ENCODE measurements around the gene HOXA13. TPM values are rescaled to one million over a fixed set of nuclear protein-coding genes. Genes with fewer than 3 reads are reported as not detected.

The HOXA13 gene
- total RNA-seq, 1 donor from 2014 or later, result not detected

DNA sequence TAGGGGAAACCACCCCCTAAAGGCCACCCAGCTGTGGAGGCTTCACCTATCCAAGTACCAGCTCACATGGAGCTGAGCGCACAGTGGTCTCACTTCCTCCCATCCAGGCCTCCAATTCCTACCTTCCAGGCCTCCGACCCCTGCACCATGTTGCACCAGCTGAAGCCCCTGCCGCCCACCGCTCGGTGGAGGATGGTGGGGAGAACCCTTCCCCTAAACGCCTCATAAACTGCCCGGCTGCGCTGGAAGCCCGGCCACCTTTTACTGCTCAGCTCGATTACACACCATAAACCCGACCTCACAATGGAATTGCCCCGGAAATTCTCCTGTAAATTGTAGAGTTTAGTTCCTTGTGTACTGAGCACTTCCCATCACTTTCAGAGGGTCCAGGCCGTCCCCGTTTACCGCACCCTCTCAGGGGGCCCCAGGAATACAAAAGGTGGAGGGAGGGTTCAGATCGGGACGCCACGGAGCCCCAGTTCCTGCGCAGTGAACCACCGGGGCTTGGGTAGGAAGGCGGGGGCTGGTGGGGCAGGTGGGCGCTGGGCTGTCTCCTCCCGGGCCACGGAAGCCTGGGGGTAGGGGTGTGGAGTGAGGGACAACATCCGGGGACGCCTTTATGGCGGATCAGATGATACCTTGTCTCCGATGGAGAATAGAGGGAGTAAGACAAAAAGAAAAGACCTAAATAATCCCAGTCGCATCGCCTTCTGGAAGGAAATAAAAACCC is 42.0 kb downstream of the HOXA13 start:
- intact Hi-C loops (cut with DNase I), result no loop called here
- DNase-seq (ENCODE audit: missing footprints) (peak; percentile 35), ATAC-seq (no peak)

DNA sequence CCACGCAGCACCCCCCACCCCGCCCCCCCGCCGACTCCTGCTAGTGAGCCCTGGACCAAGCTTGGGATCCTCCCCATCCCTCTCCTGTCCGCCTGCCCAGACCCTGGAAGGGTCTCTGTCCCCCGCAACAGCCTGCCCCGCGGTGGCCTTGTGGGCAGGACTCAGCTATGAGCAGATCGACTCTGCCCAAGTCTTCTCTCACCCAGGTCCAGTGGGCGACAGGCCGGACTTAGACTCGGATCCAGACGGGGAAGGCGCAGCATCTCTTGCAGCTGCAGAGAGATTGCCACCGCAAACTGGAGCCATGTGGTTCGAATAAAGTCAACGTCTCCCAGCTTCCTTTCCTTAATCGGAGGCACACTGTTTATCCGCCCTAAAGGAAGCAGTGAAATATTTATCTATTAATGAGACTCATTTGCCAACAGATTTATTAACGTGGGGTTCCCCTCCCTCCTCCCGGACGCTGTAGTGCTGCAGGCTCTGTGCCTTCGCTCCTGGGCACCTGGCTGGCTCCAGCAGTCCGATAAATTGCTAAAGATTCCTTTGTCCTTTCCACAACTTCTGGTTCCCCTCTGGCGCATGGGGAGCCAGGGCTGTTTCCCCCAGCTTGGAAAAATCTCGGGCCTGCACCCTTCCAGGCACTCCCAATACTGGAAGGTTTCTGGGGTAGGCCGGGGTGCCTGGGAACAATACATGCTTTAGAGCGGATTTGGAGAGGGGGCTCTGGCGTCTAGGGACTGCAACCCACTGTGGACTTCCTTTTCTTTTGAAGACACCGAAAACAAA is 42.8 kb downstream of the HOXA13 start:
- ATAC-seq, result no peak
- intact Hi-C loops (cut with DNase I), result no loop called here
- peak; percentile 11 for DNase-seq (ENCODE audit: missing footprints)

DNA sequence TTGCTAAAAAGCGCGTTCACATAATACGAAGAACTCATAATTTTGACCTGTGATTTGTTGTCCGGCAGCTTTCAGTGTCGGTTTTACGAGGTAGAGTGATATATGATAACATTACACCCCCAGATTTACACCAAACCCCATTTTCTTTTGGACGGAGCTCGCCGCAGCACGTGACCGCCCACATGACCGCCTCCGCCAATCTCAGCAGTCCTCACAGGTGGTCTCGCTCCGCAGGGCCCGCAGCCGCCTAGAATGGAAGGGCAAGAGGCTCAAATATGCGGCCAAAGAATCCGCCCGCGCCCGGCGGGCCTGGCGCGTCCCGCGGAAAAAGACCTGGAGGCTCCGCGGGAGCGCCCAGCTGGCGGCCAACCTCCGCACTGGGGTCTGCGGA is 43.4 kb downstream of the HOXA13 start, which contains the start of gene HOXA7:
TSS of gene HOXA7 (minus strand) at position 168 of the 391 bp plus-strand sequence. CDS start at position 38, 130 bp downstream.
- no peak for DNase-seq (ENCODE audit: missing footprints)
- ATAC-seq, result no peak
- intact Hi-C loops (cut with DNase I), result no loop called here

DNA sequence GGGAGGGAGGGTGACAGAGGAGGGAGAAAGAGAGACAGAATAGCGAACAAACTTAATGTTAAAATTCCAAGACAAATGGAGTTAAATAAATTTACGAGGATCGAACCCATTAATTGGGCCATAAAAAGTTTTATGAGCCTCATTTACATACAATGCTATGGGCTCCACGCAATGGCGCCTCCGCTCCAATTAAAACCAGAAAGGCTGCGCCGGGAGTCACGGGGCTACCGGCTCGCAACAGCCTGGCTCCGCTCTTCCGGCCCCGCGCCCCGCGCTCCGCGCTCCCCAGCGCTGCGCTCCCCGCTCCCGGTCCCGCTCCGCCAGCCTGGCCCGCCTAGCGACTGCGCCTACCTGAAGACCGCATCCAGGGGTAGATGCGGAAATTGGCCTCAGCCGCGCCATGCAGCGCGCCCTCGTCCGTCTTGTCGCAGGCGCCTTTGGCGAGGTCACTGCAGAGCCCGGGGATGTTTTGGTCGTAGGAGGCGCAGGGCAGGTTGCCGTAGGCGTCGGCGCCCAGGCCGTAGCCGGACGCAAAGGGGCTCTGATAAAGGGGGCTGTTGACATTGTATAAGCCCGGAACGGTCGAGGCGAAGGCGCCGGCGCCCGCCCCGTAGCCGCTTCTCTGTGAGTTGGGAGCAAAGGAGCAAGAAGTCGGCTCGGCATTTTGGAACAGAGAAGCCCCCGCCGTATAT is 43.9 kb downstream of the HOXA13 start:
- DNase-seq (ENCODE audit: missing footprints), result peak; percentile 62
- no peak for ATAC-seq
- intact Hi-C loops (cut with DNase I), result no loop called here

DNA sequence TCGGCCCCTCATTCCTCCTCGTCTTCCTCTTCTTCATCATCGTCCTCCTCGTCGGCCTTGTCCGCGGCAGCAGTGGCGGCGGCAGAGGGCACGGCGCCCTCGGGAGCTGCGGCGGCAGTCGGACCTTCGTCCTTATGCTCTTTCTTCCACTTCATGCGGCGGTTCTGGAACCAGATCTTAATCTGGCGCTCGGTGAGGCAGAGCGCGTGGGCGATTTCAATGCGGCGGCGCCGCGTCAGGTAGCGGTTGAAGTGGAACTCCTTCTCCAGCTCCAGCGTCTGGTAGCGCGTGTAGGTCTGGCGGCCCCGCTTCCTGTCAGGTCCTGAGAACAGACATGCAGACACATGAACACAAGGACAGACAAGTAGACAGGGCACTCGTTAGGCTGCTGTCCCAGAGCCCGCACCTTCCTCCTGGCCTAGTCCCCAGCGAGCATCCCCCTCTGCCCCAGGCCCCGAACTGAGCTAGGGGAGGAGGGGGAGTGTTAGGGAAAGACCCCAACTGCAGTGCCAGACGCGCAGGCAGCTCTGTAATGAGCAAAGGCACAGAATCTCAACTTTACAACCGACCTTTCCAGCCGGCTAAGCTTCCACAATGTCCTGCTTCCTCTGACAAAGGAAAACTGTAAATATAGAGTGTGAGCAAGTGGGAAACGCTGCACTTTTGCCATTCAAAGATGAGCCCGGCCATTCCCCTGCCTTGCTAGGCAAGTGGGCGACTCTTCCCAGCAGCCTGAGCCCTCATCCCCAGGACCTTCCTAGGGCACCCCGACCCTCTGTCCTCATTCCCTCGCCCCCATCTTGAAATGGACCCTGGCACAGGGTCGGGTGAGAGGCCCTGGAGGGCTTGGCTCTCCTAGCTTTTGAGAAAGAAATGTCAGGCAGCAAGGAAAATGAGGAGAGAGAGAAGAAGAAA is 44.7 kb downstream of the HOXA13 start:
- intact Hi-C loops (cut with DNase I), result no loop called here
- peak; percentile 37 for DNase-seq (ENCODE audit: missing footprints)
- ATAC-seq, result no peak

DNA sequence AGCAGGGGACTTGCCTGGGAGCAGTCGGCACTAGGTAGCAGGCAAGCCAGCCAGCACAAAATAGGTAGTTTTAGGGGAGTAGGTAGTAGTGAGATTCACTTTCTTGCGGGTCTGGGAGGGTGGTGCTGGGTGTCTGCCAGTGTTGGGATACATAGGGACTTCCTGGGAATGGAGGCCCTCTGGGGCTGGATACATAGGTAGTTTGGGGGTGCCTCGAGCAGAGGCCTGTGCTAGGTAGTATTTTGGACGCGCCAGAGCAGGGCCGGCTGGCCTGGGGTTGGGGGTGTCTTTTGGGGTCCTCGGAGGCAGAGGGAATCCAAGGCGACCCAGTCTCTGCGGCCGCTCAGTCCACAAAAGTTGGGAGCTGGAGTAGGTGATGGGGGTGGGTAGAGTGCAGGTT is 45.5 kb downstream of the HOXA13 start:
- ATAC-seq (no peak), DNase-seq (ENCODE audit: missing footprints) (peak; percentile 32)
- intact Hi-C loops (cut with DNase I), result no loop called here

DNA sequence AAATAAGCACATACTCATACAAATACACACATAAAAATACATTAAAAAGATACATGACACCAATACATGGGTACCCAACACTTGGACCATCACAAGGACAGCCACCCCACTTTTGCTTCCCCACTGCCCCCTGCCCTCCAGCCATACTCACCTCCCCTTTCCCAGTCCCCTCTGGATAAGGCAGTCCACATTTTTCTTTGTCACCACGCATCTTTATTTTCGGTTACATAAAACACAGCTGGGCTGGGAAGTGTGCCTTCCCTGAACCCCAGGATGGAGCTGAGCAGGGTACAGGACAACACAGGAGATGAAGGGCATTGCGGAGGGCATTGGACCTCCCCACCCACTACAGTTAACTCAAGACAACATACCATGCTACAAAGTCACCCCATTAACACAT is 46.4 kb downstream of the HOXA13 start:
- intact Hi-C loops (cut with DNase I), result no loop called here
- no peak for ATAC-seq
- no peak for DNase-seq (ENCODE audit: missing footprints)

DNA sequence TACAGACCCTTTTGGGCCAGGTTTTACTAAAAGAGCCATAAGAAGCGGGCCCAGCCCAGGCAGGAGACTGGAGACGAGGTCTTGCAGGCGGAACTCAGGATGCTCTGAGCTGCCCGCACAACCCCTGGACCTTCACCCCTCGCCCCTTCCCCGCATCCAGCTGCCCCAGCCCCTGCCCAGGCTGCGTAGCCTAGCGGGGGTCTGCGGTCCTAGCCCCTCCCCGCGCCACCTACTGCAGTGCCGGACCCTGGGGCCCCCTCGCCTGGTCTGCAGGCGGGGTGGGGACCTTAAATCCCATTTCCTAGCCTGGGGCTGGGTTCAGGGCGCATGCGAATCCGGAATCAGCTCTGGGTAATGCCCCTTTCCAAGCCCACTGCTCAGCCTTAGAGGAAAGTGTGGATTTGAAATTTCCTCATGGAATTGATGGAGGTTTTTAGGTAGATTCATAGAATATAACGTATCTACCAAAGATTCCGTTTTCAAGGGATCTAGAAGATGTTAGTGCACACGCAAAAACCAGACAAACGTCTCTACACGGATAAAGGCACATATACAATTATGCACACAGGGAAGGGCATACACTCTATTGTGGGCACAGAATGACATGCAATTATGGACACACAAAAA is 47.0 kb downstream of the HOXA13 start:
- ATAC-seq (no peak), DNase-seq (ENCODE audit: missing footprints) (peak; percentile 55)
- intact Hi-C loops (cut with DNase I), result no loop called here

DNA sequence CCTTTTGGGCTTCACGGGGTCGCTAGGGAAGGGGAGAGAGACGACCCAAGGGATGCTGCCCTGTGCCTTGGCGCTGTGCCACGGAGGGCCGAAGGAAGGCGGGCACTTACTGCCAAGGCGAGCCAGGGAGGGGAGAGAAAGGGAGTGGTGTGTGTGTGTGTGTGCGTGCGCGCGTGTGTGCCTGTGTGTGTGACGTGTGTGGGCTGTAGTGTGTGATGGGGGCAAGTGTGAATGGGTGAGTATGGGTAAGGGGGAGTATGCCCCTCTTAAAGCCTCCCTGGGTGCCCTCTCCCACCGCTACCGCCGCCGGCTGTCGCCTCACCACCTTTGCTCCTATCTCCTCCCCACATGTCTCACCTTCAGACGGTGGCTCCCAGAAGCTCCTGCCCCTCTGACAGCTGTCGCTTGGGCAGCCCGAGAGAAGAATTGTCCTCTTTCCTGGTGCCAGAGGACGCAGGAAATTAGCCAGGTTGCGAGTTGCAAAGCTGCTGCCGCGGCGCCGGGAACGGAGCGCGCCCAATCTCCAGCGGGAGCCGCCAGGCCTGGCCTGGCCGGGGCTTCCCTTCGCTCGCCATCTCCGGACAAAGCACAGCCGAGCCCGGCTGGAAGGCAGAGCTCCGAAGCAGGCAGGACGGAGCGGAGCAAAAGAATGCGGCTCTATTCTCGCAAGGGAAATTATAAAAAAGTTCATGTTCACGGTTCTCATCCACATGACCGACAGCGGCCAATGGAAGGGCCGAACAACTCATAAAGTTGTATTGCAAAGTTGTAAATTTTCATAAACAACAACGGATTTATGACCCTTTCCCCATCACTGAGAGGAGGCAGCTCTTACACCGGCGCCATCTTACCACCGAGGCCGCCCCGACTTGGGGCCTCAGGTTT is 47.7 kb downstream of the HOXA13 start, which contains the start of gene HOXA3:
TSS of gene HOXA3 (minus strand) at position 653 of the 885 bp plus-strand sequence. CDS start 41,943 bp downstream, outside the sequence.
- DNase-seq (ENCODE audit: missing footprints), result no peak
- intact Hi-C loops (cut with DNase I), result no loop called here
- ATAC-seq, result no peak

DNA sequence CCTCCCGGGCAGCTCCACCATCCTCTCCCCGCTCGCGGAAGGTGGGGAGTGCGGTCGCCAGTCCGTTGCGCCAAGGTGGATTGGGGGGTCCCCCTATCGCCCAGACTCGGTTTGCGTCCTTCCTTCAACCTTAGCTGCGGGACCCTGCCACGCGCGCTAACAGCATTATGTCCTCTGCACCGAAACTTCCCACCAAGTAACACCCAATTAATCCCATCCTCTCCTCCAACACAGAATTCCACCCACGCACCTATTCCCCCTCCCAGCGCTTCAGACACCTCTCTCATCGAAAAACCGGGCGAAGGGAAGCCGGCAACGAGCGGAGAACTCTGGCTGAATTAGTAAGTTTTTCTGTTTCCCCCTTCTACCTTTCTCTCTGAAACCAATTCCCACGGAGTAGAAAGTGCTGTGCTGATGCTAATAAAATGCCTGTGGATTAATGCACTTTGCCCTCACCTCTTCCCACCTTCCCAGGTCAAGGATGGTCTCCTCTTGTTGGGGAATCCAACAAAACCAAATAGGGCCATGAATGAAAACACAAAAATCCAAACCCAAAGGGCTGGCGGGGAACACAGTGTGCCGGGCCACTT is 48.5 kb downstream of the HOXA13 start:
- intact Hi-C loops (cut with DNase I), result no loop called here
- ATAC-seq, result no peak

DNA sequence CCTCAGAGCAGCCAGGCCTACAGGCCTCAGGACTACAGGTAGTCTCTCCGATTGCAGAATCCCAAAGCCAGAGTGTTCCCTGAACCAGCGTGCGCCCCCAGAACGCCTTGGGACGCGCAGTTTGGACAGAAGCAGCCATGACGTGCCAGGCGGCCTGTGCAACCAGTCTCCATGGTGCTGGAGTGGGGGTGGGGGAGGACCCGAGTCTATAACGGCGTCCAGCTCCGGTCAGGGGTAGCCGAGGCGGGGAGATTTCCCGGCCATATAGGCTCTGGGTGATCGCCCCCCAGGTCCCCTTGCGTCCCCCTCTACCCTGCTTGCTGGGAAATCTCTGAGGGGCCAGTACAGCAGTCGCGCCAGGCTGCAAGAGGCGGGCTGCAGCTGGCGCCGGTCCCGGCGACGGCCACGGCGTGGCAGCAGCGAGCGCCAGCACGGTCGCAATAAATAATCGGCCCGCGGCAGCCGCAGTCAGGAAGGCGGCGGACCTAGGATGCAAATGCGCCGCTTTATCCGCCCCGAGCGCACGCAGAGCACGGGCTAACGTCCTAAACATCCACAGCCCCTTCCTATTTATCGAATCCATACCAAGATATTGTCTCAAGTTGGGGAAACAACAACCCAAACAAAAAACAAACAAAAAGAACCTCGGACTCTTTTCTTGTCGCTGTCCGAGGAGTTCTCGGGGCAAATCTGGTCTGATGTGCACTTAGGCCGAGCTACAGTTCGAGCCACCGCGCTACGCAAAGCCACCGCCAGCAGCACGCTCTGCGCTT is 49.1 kb downstream of the HOXA13 start:
- peak; percentile 64 for ATAC-seq
- intact Hi-C loops (cut with DNase I), result no loop called here
- DNase-seq (ENCODE audit: missing footprints), result peak; percentile 83

More for the DNA sequence above, 48.5 kb downstream of the HOXA13 start:
- DNase-seq (ENCODE audit: missing footprints), result peak; percentile 43

DNA sequence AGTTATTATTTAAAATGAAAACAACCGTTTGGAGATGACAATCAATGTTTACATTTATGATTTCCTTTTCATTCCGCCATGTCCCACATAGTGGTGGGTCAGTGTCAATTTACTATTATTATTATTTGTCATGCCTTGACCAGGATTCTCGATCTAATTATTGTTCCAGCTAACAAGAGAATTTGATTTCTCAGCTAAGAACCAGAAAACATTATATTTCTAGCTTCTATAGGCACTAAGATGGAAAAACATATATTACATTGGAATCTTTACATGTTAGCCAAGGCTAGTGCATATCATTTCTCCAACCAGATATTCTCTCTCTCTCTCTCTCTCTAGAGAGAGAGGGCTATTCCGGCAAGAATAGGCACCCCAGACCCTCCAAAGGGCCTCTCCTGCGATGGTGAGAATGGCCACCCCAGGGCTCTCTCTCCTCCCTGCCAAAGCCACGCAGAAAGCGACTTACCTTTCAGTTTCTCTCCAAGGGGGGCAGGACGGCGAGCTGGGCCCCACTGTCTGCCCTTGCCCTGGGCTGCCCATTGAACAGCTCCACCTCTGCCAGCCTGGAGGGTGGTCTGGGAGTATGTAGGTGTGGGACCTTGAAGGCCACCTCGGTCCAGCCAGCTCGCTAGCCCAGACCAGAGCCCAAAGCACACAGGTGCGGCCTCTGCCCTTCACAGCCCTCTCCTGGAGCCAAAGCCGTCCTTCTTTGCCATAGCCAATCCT is 49.9 kb downstream of the HOXA13 start:
- peak; percentile 50 for DNase-seq (ENCODE audit: missing footprints)
- ATAC-seq, result no peak
- intact Hi-C loops (cut with DNase I), result no loop called here

DNA sequence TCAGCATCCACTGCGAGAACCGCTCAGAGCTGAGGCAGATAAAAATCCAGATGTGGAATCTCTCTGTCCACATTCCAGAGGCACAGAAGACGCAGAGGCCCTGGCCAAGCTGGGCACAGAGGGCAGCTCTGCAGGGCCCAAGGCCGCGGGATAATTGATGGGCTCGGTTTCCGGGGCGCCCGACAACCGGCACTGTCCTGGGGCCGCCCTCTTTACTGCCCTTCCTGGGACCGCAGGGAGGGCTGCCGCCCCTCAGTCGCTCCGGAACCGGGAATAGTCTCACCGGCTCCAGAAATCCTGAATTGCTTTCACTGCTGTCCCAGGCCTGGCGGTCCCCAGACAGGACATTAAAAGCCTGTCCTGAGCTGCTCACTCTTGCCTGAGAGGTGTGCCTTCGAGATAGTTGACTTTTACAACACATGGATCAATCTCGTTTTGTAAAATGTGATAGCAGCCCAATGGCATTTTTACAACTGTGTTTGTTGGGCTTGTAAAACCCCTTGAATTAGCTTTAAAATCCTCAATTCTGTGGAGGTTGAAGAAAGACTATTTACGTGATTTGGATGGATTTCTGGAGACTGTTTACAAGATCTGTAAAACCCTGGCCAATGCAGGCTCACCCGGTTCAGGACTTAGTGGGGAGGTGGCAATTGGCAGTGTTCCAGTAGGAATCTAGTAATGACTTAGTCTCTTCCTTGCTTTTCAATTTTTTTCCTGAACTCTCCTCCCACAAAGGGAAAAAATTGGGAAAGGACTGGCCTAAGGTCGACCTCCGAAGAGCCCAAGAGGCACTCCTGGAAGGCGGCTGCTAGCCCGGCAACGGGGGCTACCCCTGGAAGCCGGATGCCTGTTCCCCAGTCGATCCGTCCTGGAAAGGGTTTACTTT is 50.9 kb downstream of the HOXA13 start:
- intact Hi-C loops (cut with DNase I), result no loop called here
- ATAC-seq, result no peak
- peak; percentile 25 for DNase-seq (ENCODE audit: missing footprints)

DNA sequence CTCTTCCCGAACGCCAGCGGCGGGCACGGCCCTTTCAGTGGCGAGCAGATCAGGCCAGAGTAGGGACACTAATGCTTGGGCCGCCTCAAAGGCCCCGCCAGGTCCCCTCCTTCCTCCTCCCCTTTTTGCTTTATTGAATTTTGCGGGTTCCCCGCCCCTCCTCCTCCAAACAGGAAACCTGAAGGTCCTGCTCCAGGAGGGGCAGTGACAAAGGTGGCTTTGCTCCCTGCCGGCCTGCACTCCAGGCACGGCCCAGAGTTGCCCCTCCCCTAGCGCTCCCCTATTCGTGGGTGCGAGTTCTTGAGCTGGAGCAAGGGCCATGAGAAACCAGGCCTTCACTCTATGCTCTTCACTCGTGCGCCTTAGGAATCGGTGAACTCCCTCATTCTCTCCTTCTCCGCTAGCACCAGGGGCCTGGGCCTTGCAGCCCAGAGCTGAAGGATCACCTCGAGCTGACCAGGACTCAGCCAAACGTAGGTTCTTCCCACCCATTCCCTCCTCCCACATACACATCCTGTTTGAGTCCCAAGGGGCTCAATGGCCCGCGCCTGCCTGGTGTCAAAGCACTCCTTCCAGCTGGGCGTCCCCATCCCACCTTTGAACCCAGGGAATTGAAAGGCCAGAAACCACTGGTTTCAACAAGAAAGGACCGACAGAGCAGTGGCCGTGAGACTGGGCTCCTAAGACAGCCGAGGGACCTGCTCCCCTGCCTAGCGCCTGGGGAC is 51.7 kb downstream of the HOXA13 start:
- intact Hi-C loops (cut with DNase I), result no loop called here
- DNase-seq (ENCODE audit: missing footprints) (no peak), ATAC-seq (no peak)
